NCI-H2081 (cell line): ENCODE data around the gene TNC.
A peak's percentile ranks its signal among the peaks of the same experiment; 100 is the strongest.

Source experiments
- DNase-seq, 2 experiments: peaks; one replicate each; lab custom pipeline; 2025; lab: John Stamatoyannopoulos, UW

The TNC gene

GRCh38 chr9:115043632-115044031 lies 74.3 kb downstream of the TNC start:
- DNase-seq = no peak

GRCh38 chr9:115042781-115043509 lies 75.0 kb downstream of the TNC start:
- DNase-seq = no peak

- DNase-seq = no peak
Observed at GRCh38 chr9:115039516-115040120, 78.3 kb downstream of the TNC start.

GRCh38 chr9:115038178-115038577 lies 79.8 kb downstream of the TNC start:
- DNase-seq = no peak

GRCh38 chr9:115036691-115037090 lies 81.3 kb downstream of the TNC start:
- DNase-seq = no peak

- DNase-seq = no peak
Observed at GRCh38 chr9:115035841-115036612, 81.9 kb downstream of the TNC start.

GRCh38 chr9:115034801-115035200 lies 83.2 kb downstream of the TNC start:
- no peak for DNase-seq

- DNase-seq = no peak
Observed at GRCh38 chr9:115033800-115034199, 84.2 kb downstream of the TNC start.

- no peak for DNase-seq
Observed at GRCh38 chr9:115032296-115032695, 85.7 kb downstream of the TNC start.

GRCh38 chr9:115030006-115030405 lies 88.0 kb downstream of the TNC start:
- DNase-seq = no peak

- DNase-seq = no peak
Observed at GRCh38 chr9:115025721-115026120, 92.2 kb downstream of the TNC start.

GRCh38 chr9:115024925-115025535 lies 92.9 kb downstream of the TNC start:
- DNase-seq = no peak

GRCh38 chr9:115022760-115023434 lies 95.1 kb downstream of the TNC start:
- DNase-seq = no peak

- DNase-seq = no peak
Observed at GRCh38 chr9:115018547-115019435, 99.2 kb downstream of the TNC start.

GRCh38 chr9:115016344-115016743 lies 101.6 kb downstream of the TNC start:
- no peak for DNase-seq

GRCh38 chr9:115015018-115015635 lies 102.8 kb downstream of the TNC start:
- DNase-seq = peak; percentile 20 to 29

GRCh38 chr9:115014438-115014837 lies 103.5 kb downstream of the TNC start:
- no peak for DNase-seq

- peak; percentile 63 to 64 for DNase-seq
Observed at GRCh38 chr9:115013998-115014397, 104.0 kb downstream of the TNC start.

- DNase-seq = no peak
Observed at GRCh38 chr9:115012486-115012885, 105.5 kb downstream of the TNC start.

GRCh38 chr9:115010874-115011273 lies 107.1 kb downstream of the TNC start:
- no peak for DNase-seq
